Hepatocyte (in vitro differentiated cells): Measurements from ENCODE around the gene CPNE2. TPM values are rescaled to one million over a fixed set of nuclear protein-coding genes. Genes with fewer than 3 reads are reported as not detected.

Experiments used
- DNase-seq: peaks from one replicate; pipeline ENCODE4 v3.0.0-alpha.2; 2016; ENCODE audit warnings: low spot score
- H2AFZ ChIP-seq: fragments of 200-600 bp; sonication (generic); 2 replicates; pipeline ENCODE4 v1.6.0; 2016; ENCODE audit warnings: antibody characterized with exemption, mild to moderate bottlenecking
- H3K27ac ChIP-seq: fragments of 200-600 bp; sonication (generic); 2 replicates; pipeline ENCODE4 v1.5.1; 2016; ENCODE audit warnings: mild to moderate bottlenecking
- H3K27me3 ChIP-seq: fragments of 200-600 bp; sonication (generic); 2 replicates; pipeline ENCODE4 v1.6.1; 2016
- H3K36me3 ChIP-seq: fragments of 200-600 bp; sonication (generic); replicated peaks from 2 replicates; pipeline ENCODE4 v1.5.1; 2016; ENCODE audit warnings: low read depth; ENCODE audit not compliant: insufficient read depth
- H3K4me1 ChIP-seq: fragments of 200-600 bp; sonication (generic); 2 replicates; pipeline ENCODE4 v1.5.1; 2016; ENCODE audit warnings: mild to moderate bottlenecking, moderate library complexity; ENCODE audit not compliant: insufficient read depth
- H3K4me2 ChIP-seq: fragments of 200-600 bp; sonication (generic); 2 replicates; pipeline ENCODE4 v1.6.0; 2016
- H3K4me3 ChIP-seq: fragments of 200-600 bp; sonication (generic); 2 replicates; pipeline ENCODE4 v1.5.1; 2016; ENCODE audit warnings: mild to moderate bottlenecking
- H3K79me2 ChIP-seq: fragments of 200-600 bp; sonication (generic); 2 replicates; pipeline ENCODE4 v1.6.0; 2017; ENCODE audit warnings: mild to moderate bottlenecking
- H3K9me2 ChIP-seq: fragments of 200-600 bp; sonication (generic); replicated peaks from 2 replicates; pipeline ENCODE4 v1.6.0; 2017; ENCODE audit warnings: mild to moderate bottlenecking; ENCODE audit not compliant: insufficient read depth
- H3K9me3 ChIP-seq: fragments of 200-600 bp; sonication (generic); 2 replicates; pipeline ENCODE4 v1.5.1; 2016; ENCODE audit warnings: low read depth, mild to moderate bottlenecking
- H4K20me1 ChIP-seq: fragments of 200-600 bp; sonication (generic); 2 replicates; pipeline ENCODE4 v1.6.0; 2016; ENCODE audit warnings: mild to moderate bottlenecking; ENCODE audit not compliant: insufficient read depth, poor library complexity, severe bottlenecking
- EZH2 ChIP-seq: fragments of 200-600 bp; sonication (generic); IDR thresholded peaks from 2 replicates; pipeline ENCODE4 v1.6.1; 2016; ENCODE audit warnings: antibody characterized with exemption, mild to moderate bottlenecking, borderline replicate concordance
- EZH2phosphoT487 ChIP-seq: fragments of 200-600 bp; sonication (generic); IDR thresholded peaks from one replicate; pipeline ENCODE4 v1.6.1; 2018; ENCODE audit warnings: antibody characterized with exemption, mild to moderate bottlenecking, low read depth, moderate library complexity; ENCODE audit not compliant: unreplicated experiment, severe bottlenecking
- WGBS: methylation state at CpG from one replicate; pipeline ENCODE4 v1.1.6; 2016; ENCODE audit warnings: low lambda C conversion rate; ENCODE audit errors: missing lambda C conversion rate; 5-methylcytosine and 5-hydroxymethylcytosine counted together
- polyA plus RNA-seq: library from polyadenylated mRNA; unstranded; fragments of >200 nt; fragmentation: Nextera tagmentation; extraction: Ambion mirVana; gene quantifications from 2 replicates; pipeline ENCODE4 v1.2.1, GENCODE V29; 2016
- total RNA-seq: library from RNA; depleted of rRNA; stranded (reverse); fragments of >200 nt; gene quantifications from 2 replicates; pipeline ENCODE4 v1.2.3, GENCODE V29; 2014
- TF ChIP-seq, protein P1 (sequence below): fragments of 200-600 bp; sonication (generic); IDR thresholded peaks from 2 replicates; pipeline ENCODE4 v1.5.1; 2016; ENCODE audit warnings: antibody characterized with exemption, mild to moderate bottlenecking; ENCODE audit not compliant: poor library complexity

The CPNE2 gene
- total and polyA plus RNA-seq, 2 experiments from 2014 or later = 15.6 to 22.3 TPM

DNA sequence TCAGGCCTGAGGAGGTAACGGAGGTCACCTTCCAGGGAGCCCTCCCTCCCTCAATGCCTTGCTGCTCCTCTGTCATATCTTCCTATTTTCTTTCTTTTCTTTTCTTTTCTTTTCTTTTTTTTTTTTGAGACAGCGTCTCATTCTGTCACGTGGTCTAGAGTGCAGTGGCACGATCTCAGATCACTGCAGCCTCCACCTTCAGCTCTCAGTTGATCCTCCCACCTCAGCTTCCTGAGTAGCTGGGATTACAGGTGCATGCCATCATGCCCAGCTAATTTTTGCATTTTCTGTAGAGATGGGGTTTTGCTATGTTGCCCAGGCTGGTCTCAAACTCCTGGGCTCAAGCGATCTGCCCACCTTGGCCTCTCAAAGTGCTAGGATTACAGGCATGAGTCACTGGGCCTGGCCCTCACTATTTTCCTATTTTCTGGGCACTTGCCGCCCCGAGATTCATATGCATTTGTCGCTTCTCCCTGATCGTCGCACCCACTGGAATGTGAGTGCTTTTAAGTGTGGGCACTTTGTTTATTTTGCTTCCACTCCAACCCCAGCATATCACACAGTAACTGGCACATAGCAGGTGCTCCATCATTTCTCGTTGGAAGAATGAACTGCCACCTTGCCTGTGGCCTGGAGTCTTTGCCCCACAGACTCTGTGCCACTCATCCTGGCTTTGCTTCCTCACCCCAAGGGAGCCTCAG is 31.7 kb downstream of the CPNE2 start:
- no peak for TF ChIP-seq EZH2phosphoT487
- TF ChIP-seq, protein P1, sequence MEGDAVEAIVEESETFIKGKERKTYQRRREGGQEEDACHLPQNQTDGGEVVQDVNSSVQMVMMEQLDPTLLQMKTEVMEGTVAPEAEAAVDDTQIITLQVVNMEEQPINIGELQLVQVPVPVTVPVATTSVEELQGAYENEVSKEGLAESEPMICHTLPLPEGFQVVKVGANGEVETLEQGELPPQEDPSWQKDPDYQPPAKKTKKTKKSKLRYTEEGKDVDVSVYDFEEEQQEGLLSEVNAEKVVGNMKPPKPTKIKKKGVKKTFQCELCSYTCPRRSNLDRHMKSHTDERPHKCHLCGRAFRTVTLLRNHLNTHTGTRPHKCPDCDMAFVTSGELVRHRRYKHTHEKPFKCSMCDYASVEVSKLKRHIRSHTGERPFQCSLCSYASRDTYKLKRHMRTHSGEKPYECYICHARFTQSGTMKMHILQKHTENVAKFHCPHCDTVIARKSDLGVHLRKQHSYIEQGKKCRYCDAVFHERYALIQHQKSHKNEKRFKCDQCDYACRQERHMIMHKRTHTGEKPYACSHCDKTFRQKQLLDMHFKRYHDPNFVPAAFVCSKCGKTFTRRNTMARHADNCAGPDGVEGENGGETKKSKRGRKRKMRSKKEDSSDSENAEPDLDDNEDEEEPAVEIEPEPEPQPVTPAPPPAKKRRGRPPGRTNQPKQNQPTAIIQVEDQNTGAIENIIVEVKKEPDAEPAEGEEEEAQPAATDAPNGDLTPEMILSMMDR = no peak
- no peak for TF ChIP-seq EZH2
- Histone ChIP-seq H3K4me1 (no peaks in the 10 kb centered on the region), H3K27ac (no peak overlapping the region), H3K4me2 (no peak overlapping the region), H3K27me3 (no peaks in the 10 kb centered on the region), H3K36me3 (no peaks in the 10 kb centered on the region), H3K9me2 (no peaks in the 10 kb centered on the region), H4K20me1 (no peaks in the 10 kb centered on the region), H2AFZ (no peak overlapping the region), H3K4me3 (no peak overlapping the region), H3K79me2 (no peaks in the 10 kb centered on the region), H3K9me3 (no peaks in the 10 kb centered on the region)
- 85% methylated on average over 11 of the region's 11 CpGs for WGBS
- no peak for DNase-seq

DNA sequence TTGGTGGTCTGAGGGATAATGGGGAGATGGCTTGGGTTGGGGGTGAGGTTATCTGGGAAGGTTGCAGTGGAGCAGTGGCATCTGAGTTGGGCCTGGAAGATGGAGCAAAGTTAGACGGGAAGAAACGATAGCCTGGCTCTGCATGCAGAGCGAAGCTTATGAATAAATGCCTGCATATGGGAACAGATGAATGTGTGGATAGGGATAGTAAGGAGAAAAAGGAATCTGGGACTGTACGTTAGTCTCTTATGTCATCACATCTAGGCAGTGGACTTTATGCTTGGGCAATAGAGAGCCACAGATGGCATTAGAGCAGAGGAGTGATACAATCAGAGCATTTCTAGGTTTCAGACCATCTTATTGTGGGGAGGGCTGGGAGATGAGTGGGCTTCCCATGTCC is 33.0 kb downstream of the CPNE2 start:
- H3K4me1 ChIP-seq = no peaks in the 10 kb centered on the region

DNA sequence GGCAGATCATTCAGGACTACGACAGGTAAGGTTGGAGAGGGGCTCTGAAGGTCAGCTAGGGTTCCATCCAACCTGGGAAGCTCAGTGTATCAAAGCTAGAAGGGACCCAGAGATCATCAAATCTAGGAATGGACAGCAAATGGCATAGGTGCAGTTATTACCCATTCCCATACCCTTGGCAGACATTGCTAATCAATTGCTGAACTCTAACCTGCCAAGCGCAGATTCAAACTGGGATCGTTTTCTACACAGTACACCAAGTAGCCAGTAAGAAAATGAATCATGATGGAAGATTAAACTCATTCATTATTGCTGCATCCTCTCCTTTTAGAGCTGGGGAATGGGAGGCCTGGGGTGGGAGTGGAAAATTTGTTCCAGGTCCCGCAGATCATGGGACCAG is 33.6 kb downstream of the CPNE2 start:
- 93% methylated on average over 4 of the region's 4 CpGs for WGBS
- Histone ChIP-seq H4K20me1 (no peaks in the 10 kb centered on the region), H3K27ac (no peak overlapping the region), H3K9me3 (no peaks in the 10 kb centered on the region), H3K4me3 (no peak overlapping the region), H3K27me3 (no peaks in the 10 kb centered on the region), H2AFZ (no peak overlapping the region), H3K79me2 (no peaks in the 10 kb centered on the region), H3K4me1 (no peaks in the 10 kb centered on the region), H3K9me2 (no peaks in the 10 kb centered on the region), H3K4me2 (no peak overlapping the region), H3K36me3 (no peaks in the 10 kb centered on the region)
- DNase-seq = no peak
- TF ChIP-seq EZH2phosphoT487 (no peak), EZH2 (no peak)
- TF ChIP-seq, protein P1 = no peak

More for the DNA sequence above, 33.0 kb downstream of the CPNE2 start:
- DNase-seq = no peak
- no peaks in the 10 kb centered on the region for H3K9me3 ChIP-seq
- H3K36me3 ChIP-seq = no peaks in the 10 kb centered on the region
- no peaks in the 10 kb centered on the region for H3K9me2 ChIP-seq
- H3K4me2 ChIP-seq = no peak overlapping the region
- H4K20me1 ChIP-seq = no peaks in the 10 kb centered on the region
- H3K27me3 ChIP-seq = no peaks in the 10 kb centered on the region
- no peak for TF ChIP-seq EZH2
- H3K27ac ChIP-seq = no peak overlapping the region
- 97% methylated on average over 4 of the region's 4 CpGs for WGBS
- H2AFZ ChIP-seq = no peak overlapping the region
- H3K79me2 ChIP-seq = no peaks in the 10 kb centered on the region
- H3K4me3 ChIP-seq = no peak overlapping the region

- 91% methylated on average over 4 of the region's 4 CpGs for WGBS
- no peak for DNase-seq
- Histone ChIP-seq H3K79me2 (no peaks in the 10 kb centered on the region), H3K36me3 (no peaks in the 10 kb centered on the region), H4K20me1 (no peaks in the 10 kb centered on the region), H3K4me1 (no peaks in the 10 kb centered on the region), H3K27me3 (no peaks in the 10 kb centered on the region), H3K27ac (no peak overlapping the region), H3K9me2 (no peaks in the 10 kb centered on the region), H3K9me3 (no peaks in the 10 kb centered on the region), H3K4me2 (no peak overlapping the region), H2AFZ (no peak overlapping the region), H3K4me3 (no peak overlapping the region)
- no peak for TF ChIP-seq EZH2
- TF ChIP-seq EZH2phosphoT487 = no peak
- TF ChIP-seq, protein P1 = no peak
Measured at GRCh38 chr16:57126411-57126810, 34.0 kb downstream of the CPNE2 start.
